PFSK-1 (cell line): ENCODE results near the gene NDUFA5.

ENCODE experiments used
- FOXP2 ChIP-seq: optimal IDR thresholded peaks from 2 replicates; pipeline ENCODE3; 2011; ENCODE audit warnings: borderline replicate concordance, control low read depth, inconsistent platforms; ENCODE audit not compliant: insufficient read depth; ENCODE audit errors: extremely low read length, extremely low read depth
- POLR2AphosphoS5 ChIP-seq: IDR thresholded peaks from 2 replicates; pipeline ENCODE4 v1.6.1; 2012; ENCODE audit warnings: low read depth, mild to moderate bottlenecking, control low read depth, low read length, moderate library complexity
- REST ChIP-seq, 2 experiments: IDR thresholded peaks; 2 replicates each; pipeline versions ENCODE4 v1.6.1 to v1.8.0; 2011 to 2012; ENCODE audit warnings: low read depth in 2 of 2, low read length in 2 of 2, control low read depth in 1 of 2, inconsistent platforms in 1 of 2, mild to moderate bottlenecking in 1 of 2, moderate library complexity in 1 of 2; ENCODE audit not compliant: insufficient read depth in 1 of 2
- SIN3A ChIP-seq: IDR thresholded peaks from 2 replicates; pipeline ENCODE4 v1.6.1; 2012; ENCODE audit warnings: mild to moderate bottlenecking, low read length, moderate library complexity, borderline replicate concordance; ENCODE audit not compliant: insufficient read depth
- TAF1 ChIP-seq: IDR thresholded peaks from 2 replicates; pipeline ENCODE4 v1.6.1; 2012; ENCODE audit warnings: low read length, control low read depth, borderline replicate concordance; ENCODE audit not compliant: insufficient read depth

The NDUFA5 gene

DNA sequence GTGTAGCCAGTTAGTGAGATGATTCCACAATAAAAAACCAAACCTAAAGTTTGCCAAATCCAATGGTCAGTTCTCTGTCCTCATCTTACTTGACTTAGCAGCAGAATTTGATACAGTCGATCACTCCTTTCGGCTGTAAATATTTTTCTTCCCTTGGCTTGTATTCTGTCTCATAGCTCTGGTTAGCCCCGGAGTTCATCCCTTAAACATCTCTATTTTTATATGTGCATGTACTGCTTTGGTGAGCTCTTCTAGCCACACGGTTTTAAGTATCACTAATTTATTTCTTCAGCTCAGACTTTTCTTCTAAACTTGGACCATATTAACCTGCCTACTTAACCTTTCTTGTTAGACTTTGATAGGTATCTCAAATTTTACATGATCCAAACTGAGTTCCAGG lies 26.2 kb upstream of the NDUFA5 start:
- TF ChIP-seq POLR2AphosphoS5 = no peak

DNA sequence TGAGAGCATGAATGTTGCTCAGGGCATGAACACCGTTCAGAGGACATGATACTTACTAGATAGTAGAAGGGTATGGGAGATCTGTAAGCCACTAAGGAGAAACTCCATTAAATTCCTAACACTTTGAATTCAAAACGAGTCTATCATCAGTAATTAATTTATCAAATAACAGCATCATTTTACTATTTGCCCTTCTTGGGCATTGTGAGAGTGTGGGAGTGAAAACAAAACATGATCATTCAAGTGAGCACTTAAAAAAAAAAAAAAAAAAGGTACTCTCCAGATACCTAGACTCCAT lies 23.5 kb upstream of the NDUFA5 start:
- TF ChIP-seq TAF1 (no peak), SIN3A (no peak), POLR2AphosphoS5 (no peak), REST (IDR thresholded peaks at IDR 0.05; ENCODE audit: insufficient read depth in 1 of 2, low read depth in 2 of 2, low read length in 2 of 2) (no peak), FOXP2 (no peak)

DNA sequence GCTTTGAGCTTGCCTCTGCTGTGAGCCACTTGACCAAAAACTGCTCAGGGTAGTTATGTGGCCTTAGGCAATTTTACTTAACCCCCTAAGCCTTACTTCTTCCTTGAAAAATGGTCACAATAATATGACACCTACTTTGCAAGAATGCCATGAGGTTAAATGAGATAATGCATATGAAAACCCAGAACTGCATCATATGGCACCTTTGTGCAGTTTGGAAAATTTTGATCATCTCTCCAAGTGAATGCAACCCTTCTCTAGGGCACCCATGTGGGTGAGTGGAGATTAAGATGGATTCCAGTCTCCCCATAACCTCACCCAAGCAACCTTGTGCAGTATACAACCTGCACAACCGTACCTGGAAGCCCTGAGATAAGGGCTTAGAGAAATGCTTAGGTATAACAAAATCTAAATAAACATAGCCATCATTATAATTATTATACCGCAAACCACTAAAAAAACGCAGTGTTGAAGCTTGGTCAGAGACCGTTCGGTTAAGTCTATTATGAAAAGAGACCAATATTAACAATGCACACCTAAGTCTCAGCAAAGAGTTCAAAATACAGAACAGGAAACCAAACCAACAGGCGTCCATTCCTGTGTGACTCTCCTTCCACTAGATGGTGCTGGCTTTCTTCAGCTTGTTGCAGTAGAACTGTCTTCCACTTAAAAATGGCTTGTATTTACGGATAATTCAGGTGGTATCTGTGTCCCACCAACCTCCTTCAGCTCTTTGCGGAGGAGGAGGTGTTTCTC lies 23.0 kb upstream of the NDUFA5 start:
- TF ChIP-seq POLR2AphosphoS5 (no peak), FOXP2 (no peak), SIN3A (no peak), REST (IDR thresholded peaks at IDR 0.05; ENCODE audit: insufficient read depth in 1 of 2, low read depth in 2 of 2, low read length in 2 of 2) (no peak), TAF1 (no peak)

DNA sequence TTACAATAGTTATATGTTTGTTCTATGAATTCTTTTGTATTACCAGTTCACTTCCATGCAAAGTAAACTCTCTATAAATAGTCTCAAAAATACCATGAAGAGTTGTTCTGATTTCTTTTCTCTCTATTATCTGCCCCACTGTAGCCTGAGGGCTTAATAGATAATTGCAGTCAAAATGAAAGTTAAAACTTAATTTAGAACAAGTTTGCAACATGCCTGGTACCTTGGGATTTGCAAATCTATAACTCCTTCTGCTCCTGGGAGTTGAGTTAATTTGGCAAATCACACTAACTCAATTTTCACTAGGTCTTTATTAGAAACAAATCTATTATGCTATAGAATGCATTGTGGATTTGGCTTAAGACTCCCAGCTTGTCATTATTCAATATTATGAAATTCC lies 21.8 kb upstream of the NDUFA5 start:
- TF ChIP-seq REST (IDR thresholded peaks at IDR 0.05; ENCODE audit: insufficient read depth in 1 of 2, low read depth in 2 of 2, low read length in 2 of 2) (no peak), TAF1 (no peak), POLR2AphosphoS5 (no peak), FOXP2 (no peak), SIN3A (no peak)

- TF ChIP-seq REST (IDR thresholded peaks at IDR 0.05; ENCODE audit: insufficient read depth in 1 of 2, low read depth in 2 of 2, low read length in 2 of 2) = no peak
- TF ChIP-seq POLR2AphosphoS5 = no peak
- TF ChIP-seq TAF1 = no peak
- no peak for TF ChIP-seq SIN3A
- TF ChIP-seq FOXP2 = no peak
Measured at GRCh38 chr7:123573896-123574467, 16.4 kb upstream of the NDUFA5 start.
